SK-N-SH (cell line): ENCODE results near the gene WWOX. TPM values are rescaled to one million over a fixed set of nuclear protein-coding genes. Genes with fewer than 3 reads are reported as not detected.

ENCODE experiments used
- CTCF ChIA-PET: fragments of 300-600, 350-600 bp; formaldehyde crosslinking; extraction: SDS; loops from one replicate; lab custom pipeline; 2021; lab: Yijun Ruan, JAX
- POLR2A ChIA-PET: fragments of 350-600 bp; sonication (Branson Sonifier 250); formaldehyde crosslinking; extraction: SDS; loops from one replicate; lab custom pipeline; 2020; ENCODE audit warnings: antibody characterized with exemption, inconsistent platforms; lab: Yijun Ruan, JAX
- DNase-seq: peaks from one replicate; pipeline ENCODE4 v3.0.0; 2012
- H2AFZ ChIP-seq: fragments of 200-600 bp; sonication (generic); 2 replicates; pipeline ENCODE4 v1.8.1; 2016; ENCODE audit warnings: antibody characterized with exemption, mild to moderate bottlenecking, low read depth
- H3F3A ChIP-seq: fragments of 200-600 bp; sonication (generic); replicated peaks from 2 replicates; pipeline ENCODE3; 2016; ENCODE audit warnings: antibody characterized with exemption, mild to moderate bottlenecking; ENCODE audit not compliant: insufficient read depth
- H3K27ac ChIP-seq, 2 experiments: fragments of 200-500 bp in 1 of 2; fragments of 200-600 bp in 1 of 2; sonication (Bioruptor generic) in 1 of 2; sonication (generic), shearing (Covaris generic) in 1 of 2; 2 replicates each; pipeline versions ENCODE4 v1.5.1 to v1.6.1; 2014 to 2016; ENCODE audit warnings: low read depth in 2 of 2, inconsistent platforms in 1 of 2, low read length in 1 of 2, mild to moderate bottlenecking in 1 of 2, mixed read lengths in 1 of 2
- H3K27me3 ChIP-seq: fragments of 200-600 bp; sonication (generic), shearing (Covaris generic); 2 replicates; pipeline ENCODE4 v1.6.1; 2016; ENCODE audit warnings: mixed run types; ENCODE audit not compliant: insufficient read depth
- H3K36me3 ChIP-seq, 2 experiments: fragments of 200-500 bp in 1 of 2; fragments of 200-600 bp in 1 of 2; sonication (Bioruptor generic) in 1 of 2; sonication (generic) in 1 of 2; replicated peaks in 1 of 2; 2 replicates each; pipeline versions ENCODE3 to v1.5.1; 2014 to 2016; ENCODE audit warnings: low read length in 1 of 2, mild to moderate bottlenecking in 1 of 2; ENCODE audit not compliant: insufficient read depth in 2 of 2, control insufficient read depth in 1 of 2
- H3K4me1 ChIP-seq, 2 experiments: fragments of 200-500 bp in 1 of 2; fragments of 200-600 bp in 1 of 2; sonication (Bioruptor generic) in 1 of 2; sonication (generic), shearing (Covaris generic) in 1 of 2; 2 replicates each; pipeline versions ENCODE4 v1.5.1 to v1.6.1; 2014 to 2016; ENCODE audit warnings: low read depth in 1 of 2, low read length in 1 of 2, mixed run types in 1 of 2; ENCODE audit not compliant: insufficient read depth in 2 of 2, control insufficient read depth in 1 of 2
- H3K4me2 ChIP-seq: fragments of 200-600 bp; sonication (generic), shearing (Covaris generic); 2 replicates; pipeline ENCODE4 v1.6.1; 2017; ENCODE audit warnings: mixed run types
- H3K4me3 ChIP-seq, 2 experiments: fragments of 200-500 bp in 1 of 2; fragments of 200-600 bp in 1 of 2; sonication (Bioruptor generic) in 1 of 2; sonication (generic), shearing (Covaris generic) in 1 of 2; 2 replicates each; pipeline versions ENCODE4 v1.5.1 to v1.8.1; 2014 to 2016; ENCODE audit warnings: low read depth in 2 of 2, inconsistent platforms in 1 of 2, low read length in 1 of 2, mild to moderate bottlenecking in 1 of 2, mixed read lengths in 1 of 2, moderate library complexity in 1 of 2
- H3K79me2 ChIP-seq: fragments of 200-600 bp; sonication (generic); 2 replicates; pipeline ENCODE4 v1.8.1; 2017; ENCODE audit warnings: mild to moderate bottlenecking; ENCODE audit not compliant: insufficient read depth
- H3K9ac ChIP-seq: fragments of 200-600 bp; sonication (generic); 2 replicates; pipeline ENCODE4 v1.6.1; 2017; ENCODE audit warnings: mixed run types
- H3K9me2 ChIP-seq: fragments of 200-600 bp; sonication (generic); 2 replicates; pipeline ENCODE4 v1.6.1; 2017; ENCODE audit warnings: mixed run types
- H3K9me3 ChIP-seq: fragments of 200-600 bp; sonication (generic); 2 replicates; pipeline ENCODE4 v1.6.1; 2017; ENCODE audit warnings: mixed run types, mild to moderate bottlenecking, moderate library complexity
- H4K20me1 ChIP-seq: fragments of 200-600 bp; sonication (generic); 2 replicates; pipeline ENCODE4 v1.6.1; 2017; ENCODE audit warnings: mild to moderate bottlenecking, mixed run types; ENCODE audit not compliant: insufficient read depth
- CHD2 ChIP-seq: fragments of 150-350 bp; IDR thresholded peaks from 2 replicates; pipeline ENCODE4 v1.6.1; 2018; ENCODE audit warnings: low read length; ENCODE audit not compliant: partially characterized antibody
- CTCF ChIP-seq: fragments of 200-600 bp; sonication (generic); IDR thresholded peaks from 2 replicates; pipeline ENCODE4 v1.6.1; 2017; ENCODE audit warnings: antibody characterized with exemption, mild to moderate bottlenecking, moderate library complexity
- EP300 ChIP-seq, 2 experiments: IDR thresholded peaks; 2 replicates each; pipeline versions ENCODE4 v1.4.0 to v1.6.1; 2012; ENCODE audit warnings: borderline replicate concordance in 1 of 2, low read depth in 1 of 2, low read length in 1 of 2
- EZH2phosphoT487 ChIP-seq: fragments of 200-600 bp; sonication (generic); IDR thresholded peaks from 2 replicates; pipeline ENCODE4 v1.6.1; 2017; ENCODE audit warnings: low read depth, mixed run types, mild to moderate bottlenecking, antibody characterized with exemption, moderate library complexity, borderline replicate concordance
- FOXM1 ChIP-seq: IDR thresholded peaks from 2 replicates; pipeline ENCODE4 v1.4.0; 2012; ENCODE audit warnings: low read depth, mild to moderate bottlenecking
- GABPA ChIP-seq: IDR thresholded peaks from 2 replicates; pipeline ENCODE4 v1.4.0; 2012; ENCODE audit warnings: low read depth, mild to moderate bottlenecking
- IRF3 ChIP-seq: fragments of 150-350 bp; IDR thresholded peaks from 2 replicates; pipeline ENCODE4 v1.6.1; 2016; ENCODE audit warnings: mild to moderate bottlenecking, low read depth, low read length
- MAX ChIP-seq: IDR thresholded peaks from 2 replicates; pipeline ENCODE4 v1.4.0; 2012; ENCODE audit warnings: low read depth
- MXI1 ChIP-seq: IDR thresholded peaks from 2 replicates; pipeline ENCODE4 v1.6.1; 2012; ENCODE audit warnings: mild to moderate bottlenecking, low read depth, low read length, improper control_type of control experiment
- NFIC ChIP-seq: IDR thresholded peaks from 2 replicates; pipeline ENCODE4 v1.4.0; 2012; ENCODE audit warnings: borderline replicate concordance
- PBX3 ChIP-seq: IDR thresholded peaks from 2 replicates; pipeline ENCODE4; 2012
- POLR2AphosphoS5 ChIP-seq: IDR thresholded peaks from 2 replicates; pipeline ENCODE4 v1.6.1; 2012; ENCODE audit warnings: low read depth, low read length
- RAD21 ChIP-seq: IDR thresholded peaks from 2 replicates; pipeline ENCODE4 v1.6.1; 2012; ENCODE audit warnings: mild to moderate bottlenecking, low read length
- SIN3A ChIP-seq: IDR thresholded peaks from 2 replicates; pipeline ENCODE4 v1.6.1; 2012; ENCODE audit warnings: low read depth, mild to moderate bottlenecking, low read length, moderate library complexity, borderline replicate concordance
- SMC3 ChIP-seq: IDR thresholded peaks from 2 replicates; pipeline ENCODE4 v1.6.1; 2012; ENCODE audit warnings: low read depth, low read length, improper control_type of control experiment
- USF1 ChIP-seq: IDR thresholded peaks from 2 replicates; pipeline ENCODE4 v1.4.0; 2012; ENCODE audit warnings: low read depth, borderline replicate concordance
- YY1 ChIP-seq: IDR thresholded peaks from 2 replicates; pipeline ENCODE4 v1.4.0; 2012; ENCODE audit warnings: low read depth, mild to moderate bottlenecking
- ZBTB33 ChIP-seq: IDR thresholded peaks from 2 replicates; pipeline ENCODE4 v1.4.0; 2012; ENCODE audit warnings: low read depth, borderline replicate concordance
- WGBS: methylation state at CpG from one replicate; pipeline ENCODE4 v1.1.6; 2017; ENCODE audit warnings: low lambda C conversion rate; 5-methylcytosine and 5-hydroxymethylcytosine counted together
- polyA plus RNA-seq, 3 experiments: library from polyadenylated mRNA; depleted of rRNA; stranded (reverse); fragments of >200 nt; gene quantifications; 2 replicates each; pipeline ENCODE4 v1.2.3, GENCODE V29; 2012

WWOX gene
- polyA plus RNA-seq, 1 of the 3 experiments (the other 2 are of a cell fraction), result 10.8 TPM

GRCh38 chr16:78390508-78391324 lies 291.3 kb downstream of the WWOX start:
- DNase-seq, result no peak
- Histone ChIP-seq H4K20me1 (no peaks in the 10 kb centered on the region), H3F3A (no peaks in the 10 kb centered on the region), H3K79me2 (no peaks in the 10 kb centered on the region), H3K4me1 (no peaks in the 10 kb centered on the region), H3K27me3 (no peaks in the 10 kb centered on the region), H3K9ac (no peak overlapping the region), H3K9me2 (no peaks in the 10 kb centered on the region), H3K27ac (no peak overlapping the region), H3K36me3 (no peaks in the 10 kb centered on the region), H2AFZ (no peak overlapping the region), H3K9me3 (no peaks in the 10 kb centered on the region), H3K4me2 (no peak overlapping the region), H3K4me3 (no peak overlapping the region)
- TF ChIP-seq FOXM1 (no peak), CTCF (no peak), USF1 (no peak), PBX3 (no peak), MAX (no peak), NFIC (no peak), POLR2AphosphoS5 (no peak), GABPA (no peak), EP300 (IDR thresholded peaks at IDR 0.05; ENCODE audit: borderline replicate concordance in 1 of 2, low read depth in 1 of 2, low read length in 1 of 2) (no peak)
- ChIA-PET POLR2A (no interaction called here), CTCF (interaction anchor here (0.6 kb wide), 1 partner anchor 9 kb away, joined by 3 read pairs; no protein-coding TSS in a partner anchor)
- WGBS, result 66% methylated on average over 7 of the region's 7 CpGs

GRCh38 chr16:78392585-78393195 lies 293.2 kb downstream of the WWOX start:
- Histone ChIP-seq H3K4me3 (no peak overlapping the region; a peak in 1 of 4 replicates), H3K27me3 (no peaks in the 10 kb centered on the region), H2AFZ (no peak overlapping the region), H3F3A (no peaks in the 10 kb centered on the region), H3K79me2 (no peaks in the 10 kb centered on the region), H3K27ac (no peak overlapping the region), H3K4me2 (no peak overlapping the region), H3K9ac (no peak overlapping the region), H3K9me2 (no peaks in the 10 kb centered on the region), H3K4me1 (no peaks in the 10 kb centered on the region), H4K20me1 (no peaks in the 10 kb centered on the region), H3K36me3 (no peaks in the 10 kb centered on the region), H3K9me3 (no peaks in the 10 kb centered on the region)
- no peak for DNase-seq
- POLR2A ChIA-PET, result no interaction called here
- WGBS, result 83% methylated on average over 9 of the region's 9 CpGs
- CTCF ChIA-PET, result interaction anchor here (0.7 kb wide), 1 partner anchor 992 kb away, joined by 3 read pairs; no protein-coding TSS in a partner anchor
- TF ChIP-seq POLR2AphosphoS5 (no peak), SIN3A (no peak), IRF3 (no peak), ZBTB33 (no peak), SMC3 (no peak), MAX (no peak), CHD2 (no peak), YY1 (no peak), EZH2phosphoT487 (no peak), MXI1 (no peak), RAD21 (no peak)
